T-helper 1 cell treated with Interleukin-12 subunit alpha and Interleukin-12 subunit beta and Interleukin-4 antibody, amounts not matched to agents 30 ng/mL and 1 ng/mL, for 36 hours (primary cell): ENCODE measurements around the gene GALNT9. TPM values are rescaled to one million over a fixed set of nuclear protein-coding genes. Genes with fewer than 3 reads are reported as not detected.

Source experiments
- intact Hi-C: fragments of 100-400 bp; cut with micrococcal nuclease; formaldehyde crosslinking; loops from one replicate; pipeline ENCODE4 v1.15.1; 2024
- total RNA-seq: library from RNA; stranded (reverse); gene quantifications from 2 replicates; pipeline ENCODE4 v1.2.3, GENCODE V29; 2022

The GALNT9 gene
- total RNA-seq, 1 donor from 2014 or later: not detected

DNA sequence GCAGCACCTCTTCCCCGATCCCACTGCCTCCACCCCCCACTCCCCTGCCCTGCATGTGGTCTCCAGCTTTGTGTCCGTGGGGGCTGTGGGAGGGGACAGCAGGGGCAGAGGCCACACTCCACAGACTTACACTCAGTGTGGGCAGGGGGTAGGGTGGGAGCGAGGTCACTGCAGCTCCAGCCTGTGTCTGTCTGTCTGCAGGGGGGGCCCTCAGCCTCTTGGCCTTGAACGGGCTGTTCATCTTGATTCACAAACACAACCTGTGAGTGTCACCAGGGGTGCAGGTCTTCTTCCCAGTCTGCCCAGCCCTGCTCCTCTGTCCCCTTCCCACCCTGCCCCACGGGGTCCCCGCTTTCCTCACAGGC lies 178.6 kb downstream of the GALNT9 start:
- intact Hi-C loops: no loop called here

GRCh38 chr12:132149526-132149925 lies 179.9 kb downstream of the GALNT9 start:
- intact Hi-C loops: loop anchor here (10.0 kb wide), 1 partner anchor 535 kb away; the partner anchor contains the start of genes POLE and PXMP2

- intact Hi-C loops: loop anchor here (10.0 kb wide), 1 partner anchor 536 kb away; the partner anchor contains the start of genes POLE and PXMP2
Observed at GRCh38 chr12:132148368-132149045, 180.9 kb downstream of the GALNT9 start.

- intact Hi-C loops: loop anchor here (10.0 kb wide), 1 partner anchor 537 kb away; the partner anchor contains the start of genes POLE and PXMP2
Observed at GRCh38 chr12:132147423-132148367, 181.7 kb downstream of the GALNT9 start.

DNA sequence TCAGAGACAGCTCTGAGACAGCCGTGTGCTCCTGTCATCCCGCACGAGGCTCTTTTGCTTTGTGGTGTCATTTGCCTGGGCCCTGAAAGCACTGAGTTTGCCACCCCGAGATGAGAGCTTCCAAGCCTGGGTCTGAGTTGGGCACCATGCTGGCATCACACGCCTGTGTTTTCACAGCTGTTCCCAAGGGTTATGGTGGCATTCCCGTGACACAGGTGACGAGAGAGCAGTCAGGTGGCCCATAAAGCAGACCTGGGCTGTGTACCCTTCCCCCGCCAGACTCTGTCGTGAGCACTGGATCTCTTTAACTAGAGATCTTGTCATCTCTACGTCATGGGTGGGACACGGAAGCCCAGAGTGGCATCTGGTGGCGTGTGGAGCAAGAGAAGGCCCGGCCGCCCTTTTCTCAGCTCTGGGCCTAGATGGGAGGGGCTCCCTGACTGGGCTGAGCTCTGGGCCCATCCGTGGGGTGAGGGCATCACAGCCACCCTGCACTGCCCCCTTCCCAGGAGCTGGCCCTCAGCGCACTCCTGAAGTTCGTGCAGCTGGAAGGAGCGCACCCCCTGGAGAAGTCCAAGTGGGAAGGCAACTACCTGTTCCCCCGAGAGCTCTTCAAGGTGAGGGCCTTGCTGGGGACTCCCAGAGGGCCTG lies 182.5 kb downstream of the GALNT9 start:
- intact Hi-C loops: loop anchor here (10.0 kb wide), 1 partner anchor 538 kb away; the partner anchor contains the start of genes POLE and PXMP2

Other genes starting within 250 kb of the GALNT9 start
- 32.6 and 33.1 TPM in 2 replicates for gene DDX51, start 185.3 kb downstream of the GALNT9 start, total RNA-seq
- 26.4 and 28.5 TPM in 2 replicates for gene NOC4L, start 185.1 kb downstream of the GALNT9 start, total RNA-seq
- gene FBRSL1, start 160.6 kb upstream of the GALNT9 start, total RNA-seq: 47.8 and 56.2 TPM in 2 replicates